ENCODE data around the gene CACNA2D3. TPM values are rescaled to one million over a fixed set of nuclear protein-coding genes. Genes with fewer than 3 reads are reported as not detected.

The CACNA2D3 gene
- total RNA-seq, 1 experiment from 2014 or later = not detected

- no peaks in the 10 kb centered on the region for H3K27me3 ChIP-seq (ENCODE audit: low read length)
- 0 out of 2 replicates have a peak, but pooled peaks cover 3% of the 10 kb centered on the region for H3K9me2 ChIP-seq (replicated peaks; ENCODE audit: low read length)
- TF ChIP-seq CTCF (conservative IDR thresholded peaks at IDR 0.05; ENCODE audit: low read depth, low read length) = no peak
- no peak for TF ChIP-seq EZH2phosphoT487 (IDR thresholded peaks at IDR 0.05; ENCODE audit: borderline replicate concordance, low read length)
- no peak for TF ChIP-seq EZH2 (IDR thresholded peaks at IDR 0.05; ENCODE audit: low read length, unreplicated experiment)
- POLR2A ChIA-PET (ENCODE audit: unreplicated experiment) = no interaction called here
- CTCF ChIA-PET = no interaction called here
- intact Hi-C loops (cut with micrococcal nuclease) = no loop called here
- H4K20me1 ChIP-seq (ENCODE audit: low read length) = no peaks in the 10 kb centered on the region
- H3K4me2 ChIP-seq (ENCODE audit: low read length) = no peak overlapping the region
- BruUV-seq (replicated peaks) = no TSS peak
- no peaks in the 10 kb centered on the region for H3K36me3 ChIP-seq (ENCODE audit: low read depth, low read length)
- ATAC-seq = no peak
- H3K4me1 ChIP-seq (ENCODE audit: insufficient read depth, low read length) = no peaks in the 10 kb centered on the region
- H3K9ac ChIP-seq (ENCODE audit: low read length) = no peak overlapping the region
- H3K79me2 ChIP-seq (ENCODE audit: low read length) = no peaks in the 10 kb centered on the region
- no peaks in the 10 kb centered on the region for H3F3A ChIP-seq (ENCODE audit: low read length, unreplicated experiment)
- no peak overlapping the region for H3K4me3 ChIP-seq (ENCODE audit: low read length)
- peaks cover 6% of the 10 kb centered on the region; the same call in 1 of the 2 replicates for H3K9me3 ChIP-seq (ENCODE audit: low read length)
- DNase-seq = no peak
- no peak overlapping the region for H2AFZ ChIP-seq (ENCODE audit: low read length)
- H3K27ac ChIP-seq (ENCODE audit: low read length) = no peak overlapping the region
Observed at GRCh38 chr3:54519493-54519892, 397.1 kb downstream of the CACNA2D3 start.

DNA sequence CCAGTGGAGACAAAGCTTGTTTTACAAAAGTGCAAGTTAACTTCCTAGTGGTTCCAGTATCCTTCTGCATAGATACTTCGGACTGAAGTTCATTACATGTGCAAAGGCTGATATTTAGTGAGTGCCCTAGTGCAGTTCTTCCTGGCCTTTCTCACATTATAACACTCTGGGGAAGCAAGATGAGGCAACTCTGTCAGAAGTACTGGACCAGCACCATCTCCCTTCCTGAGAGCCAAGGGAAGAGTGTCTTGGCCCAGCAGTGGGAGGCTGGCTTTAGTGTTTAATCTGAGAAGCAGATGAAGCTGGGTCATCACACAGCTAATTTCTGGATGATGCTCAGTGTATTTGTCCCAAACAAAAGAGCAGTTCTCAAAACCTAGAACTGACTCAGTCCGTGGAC lies 397.7 kb downstream of the CACNA2D3 start:
- H3K9ac ChIP-seq (ENCODE audit: low read length) = no peak overlapping the region
- DNase-seq (no peak), ATAC-seq (no peak)
- no TSS peak for BruUV-seq (replicated peaks)
- H3K27ac ChIP-seq (ENCODE audit: low read length) = no peak overlapping the region
- ChIA-PET CTCF (no interaction called here), POLR2A (ENCODE audit: unreplicated experiment) (no interaction called here)
- no peaks in the 10 kb centered on the region for H3K79me2 ChIP-seq (ENCODE audit: low read length)
- H3K9me3 ChIP-seq (ENCODE audit: low read length) = peaks cover 10% of the 10 kb centered on the region; the same call in 1 of the 2 replicates
- no peaks in the 10 kb centered on the region for H4K20me1 ChIP-seq (ENCODE audit: low read length)
- no peaks in the 10 kb centered on the region for H3K27me3 ChIP-seq (ENCODE audit: low read length)
- TF ChIP-seq EZH2phosphoT487 (IDR thresholded peaks at IDR 0.05; ENCODE audit: borderline replicate concordance, low read length) (no peak), EZH2 (IDR thresholded peaks at IDR 0.05; ENCODE audit: low read length, unreplicated experiment) (no peak), CTCF (conservative IDR thresholded peaks at IDR 0.05; ENCODE audit: low read depth, low read length) (no peak)
- H3K4me3 ChIP-seq (ENCODE audit: low read length) = no peak overlapping the region
- H3F3A ChIP-seq (ENCODE audit: low read length, unreplicated experiment) = no peaks in the 10 kb centered on the region
- H3K4me1 ChIP-seq (ENCODE audit: insufficient read depth, low read length) = no peaks in the 10 kb centered on the region
- intact Hi-C loops (cut with micrococcal nuclease) = no loop called here
- no peak overlapping the region for H2AFZ ChIP-seq (ENCODE audit: low read length)
- no peaks in the 10 kb centered on the region for H3K36me3 ChIP-seq (ENCODE audit: low read depth, low read length)
- H3K4me2 ChIP-seq (ENCODE audit: low read length) = no peak overlapping the region
- 0 out of 2 replicates have a peak, but pooled peaks cover 3% of the 10 kb centered on the region for H3K9me2 ChIP-seq (replicated peaks; ENCODE audit: low read length)

DNA sequence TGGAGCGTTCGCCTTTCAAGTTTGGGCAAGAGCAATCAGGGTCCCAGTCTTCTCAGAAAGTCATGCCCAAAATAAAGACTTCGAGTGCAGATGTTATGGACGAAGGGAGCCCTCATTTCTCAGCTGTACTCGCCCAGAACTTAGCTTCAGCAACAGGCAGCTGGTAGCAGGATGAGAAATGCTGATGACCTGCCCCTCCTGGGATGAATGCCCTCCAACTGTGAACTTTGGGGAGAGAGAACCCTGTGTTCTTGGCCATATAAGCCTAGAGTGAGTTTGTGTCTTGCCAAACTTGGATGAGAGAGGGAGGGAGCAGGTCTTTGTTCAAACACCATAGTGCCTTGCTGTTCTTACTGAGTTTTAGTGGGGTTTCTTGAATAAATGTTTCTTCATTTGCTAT lies 405.2 kb downstream of the CACNA2D3 start:
- Histone ChIP-seq H2AFZ (ENCODE audit: low read length) (no peak overlapping the region), H3K9me3 (ENCODE audit: low read length) (peaks cover 8% of the 10 kb centered on the region; the same call in 1 of the 2 replicates), H3K79me2 (ENCODE audit: low read length) (no peaks in the 10 kb centered on the region), H3K36me3 (ENCODE audit: low read depth, low read length) (no peaks in the 10 kb centered on the region), H4K20me1 (ENCODE audit: low read length) (no peaks in the 10 kb centered on the region), H3K4me1 (ENCODE audit: insufficient read depth, low read length) (no peaks in the 10 kb centered on the region), H3K9me2 (replicated peaks; ENCODE audit: low read length) (0 out of 2 replicates have a peak, but pooled peaks cover 3% of the 10 kb centered on the region), H3K4me2 (ENCODE audit: low read length) (no peak overlapping the region), H3F3A (ENCODE audit: low read length, unreplicated experiment) (no peaks in the 10 kb centered on the region), H3K27ac (ENCODE audit: low read length) (no peak overlapping the region), H3K4me3 (ENCODE audit: low read length) (no peak overlapping the region), H3K27me3 (ENCODE audit: low read length) (peaks cover 3% of the 10 kb centered on the region; the same call in 1 of the 2 replicates), H3K9ac (ENCODE audit: low read length) (no peak overlapping the region)
- no TSS peak for BruUV-seq (replicated peaks)
- TF ChIP-seq EZH2 (IDR thresholded peaks at IDR 0.05; ENCODE audit: low read length, unreplicated experiment) = no peak
- no peak for TF ChIP-seq CTCF (conservative IDR thresholded peaks at IDR 0.05; ENCODE audit: low read depth, low read length)
- no peak for TF ChIP-seq EZH2phosphoT487 (IDR thresholded peaks at IDR 0.05; ENCODE audit: borderline replicate concordance, low read length)
- ChIA-PET CTCF (no interaction called here), POLR2A (ENCODE audit: unreplicated experiment) (no interaction called here)
- no peak for ATAC-seq
- intact Hi-C loops (cut with micrococcal nuclease) = no loop called here
- DNase-seq = no peak
